ENCODE data around the gene CLMN.

The CLMN gene

GRCh38 chr14:95349241-95349640 lies 29.5 kb upstream of the CLMN start:
- H3K79me2 ChIP-seq (ENCODE audit: insufficient read depth, low read length): no peaks in the 10 kb centered on the region
- no peaks in the 10 kb centered on the region for H3K27me3 ChIP-seq (ENCODE audit: insufficient read depth, low read length)
- no peak overlapping the region for H3K4me3 ChIP-seq (ENCODE audit: low read depth, low read length, poor library complexity, severe bottlenecking)
- TF ChIP-seq EZH2 (IDR thresholded peaks at IDR 0.05; ENCODE audit: borderline replicate concordance, low read length) (no peak), CTCF (IDR thresholded peaks at IDR 0.05; ENCODE audit: low read length) (no peak)
- H3K9me2 ChIP-seq (ENCODE audit: low read depth, low read length): no peaks in the 10 kb centered on the region
- no peaks in the 10 kb centered on the region for H3F3A ChIP-seq (ENCODE audit: insufficient read depth, low read length)
- no peak overlapping the region for H2AFZ ChIP-seq (ENCODE audit: low read length)
- no peaks in the 10 kb centered on the region for H3K36me3 ChIP-seq (ENCODE audit: insufficient read depth, low read length)
- H3K4me2 ChIP-seq (ENCODE audit: low read length): no peak overlapping the region
- H3K9ac ChIP-seq (ENCODE audit: low read length): no peak overlapping the region
- no peak overlapping the region for H3K27ac ChIP-seq (ENCODE audit: low read depth, low read length, poor library complexity, severe bottlenecking)
- H3K9me3 ChIP-seq (ENCODE audit: low read length): no peaks in the 10 kb centered on the region
- no peaks in the 10 kb centered on the region for H3K4me1 ChIP-seq (ENCODE audit: insufficient read depth, low read length, severe bottlenecking)
- no peaks in the 10 kb centered on the region for H4K20me1 ChIP-seq (ENCODE audit: insufficient read depth, low read length)

- no peaks in the 10 kb centered on the region for H3K9me2 ChIP-seq (ENCODE audit: low read depth, low read length)
- H3K9ac ChIP-seq (ENCODE audit: low read length): no peak overlapping the region
- no peaks in the 10 kb centered on the region for H3K9me3 ChIP-seq (ENCODE audit: low read length)
- no peaks in the 10 kb centered on the region for H3K27me3 ChIP-seq (ENCODE audit: insufficient read depth, low read length)
- no peaks in the 10 kb centered on the region for H3K79me2 ChIP-seq (ENCODE audit: insufficient read depth, low read length)
- no peaks in the 10 kb centered on the region for H3F3A ChIP-seq (ENCODE audit: insufficient read depth, low read length)
- no peaks in the 10 kb centered on the region for H4K20me1 ChIP-seq (ENCODE audit: insufficient read depth, low read length)
- H3K36me3 ChIP-seq (ENCODE audit: insufficient read depth, low read length): no peaks in the 10 kb centered on the region
- TF ChIP-seq EZH2 (IDR thresholded peaks at IDR 0.05; ENCODE audit: borderline replicate concordance, low read length): no peak
- no peak for TF ChIP-seq CTCF (IDR thresholded peaks at IDR 0.05; ENCODE audit: low read length)
- H3K4me3 ChIP-seq (ENCODE audit: low read depth, low read length, poor library complexity, severe bottlenecking): no peak overlapping the region
- no peak overlapping the region for H3K27ac ChIP-seq (ENCODE audit: low read depth, low read length, poor library complexity, severe bottlenecking)
- no peak overlapping the region for H3K4me2 ChIP-seq (ENCODE audit: low read length)
- no peaks in the 10 kb centered on the region for H3K4me1 ChIP-seq (ENCODE audit: insufficient read depth, low read length, severe bottlenecking)
- H2AFZ ChIP-seq (ENCODE audit: low read length): no peak overlapping the region
Observed at GRCh38 chr14:95348395-95349080, 28.8 kb upstream of the CLMN start.

GRCh38 chr14:95346820-95347219 lies 27.1 kb upstream of the CLMN start:
- Histone ChIP-seq H3K4me1 (ENCODE audit: insufficient read depth, low read length, severe bottlenecking) (no peaks in the 10 kb centered on the region), H3K9me3 (ENCODE audit: low read length) (no peaks in the 10 kb centered on the region), H3K4me2 (ENCODE audit: low read length) (no peak overlapping the region), H2AFZ (ENCODE audit: low read length) (no peak overlapping the region), H3K9me2 (ENCODE audit: low read depth, low read length) (no peaks in the 10 kb centered on the region), H3F3A (ENCODE audit: insufficient read depth, low read length) (no peaks in the 10 kb centered on the region), H3K36me3 (ENCODE audit: insufficient read depth, low read length) (no peaks in the 10 kb centered on the region), H3K27ac (ENCODE audit: low read depth, low read length, poor library complexity, severe bottlenecking) (no peak overlapping the region), H3K4me3 (ENCODE audit: low read depth, low read length, poor library complexity, severe bottlenecking) (no peak overlapping the region), H3K9ac (ENCODE audit: low read length) (no peak overlapping the region), H4K20me1 (ENCODE audit: insufficient read depth, low read length) (no peaks in the 10 kb centered on the region), H3K27me3 (ENCODE audit: insufficient read depth, low read length) (no peaks in the 10 kb centered on the region), H3K79me2 (ENCODE audit: insufficient read depth, low read length) (no peaks in the 10 kb centered on the region)
- TF ChIP-seq EZH2 (IDR thresholded peaks at IDR 0.05; ENCODE audit: borderline replicate concordance, low read length) (no peak), CTCF (IDR thresholded peaks at IDR 0.05; ENCODE audit: low read length) (no peak)
